GM12878 (cell line): ENCODE results near the gene MCM3AP. TPM values are rescaled to one million over a fixed set of nuclear protein-coding genes. Genes with fewer than 3 reads are reported as not detected.

ENCODE experiments used
- ATAC-seq: fragments of 200-7000 bp; cut with Tn5 transposase; 3 replicates; pipeline ENCODE4 v1.9.1; 2020; ENCODE audit warnings: mild to moderate bottlenecking, moderate library complexity
- BruUV-seq: library from RNA; stranded (reverse); fragments of 400-500 nt; replicated peaks from 2 replicates; lab custom pipeline; 2021; lab: Mats Ljungman, UMichigan
- CTCF ChIA-PET: fragments of 300-600 bp; sonication (Branson Sonifier 250); formaldehyde crosslinking; extraction: SDS; loops from one replicate; lab custom pipeline; 2021; ENCODE audit warnings: inconsistent platforms; lab: Yijun Ruan, JAX
- POLR2A ChIA-PET: fragments of 350-600 bp; formaldehyde crosslinking; extraction: SDS; loops from one replicate; lab custom pipeline; 2021; ENCODE audit warnings: inconsistent platforms; lab: Charles Lee
- RAD21 ChIA-PET: fragments of 300-600 bp; sonication (Branson Sonifier 250); formaldehyde crosslinking; loops from one replicate; lab custom pipeline; 2023; ENCODE audit warnings: antibody characterized with exemption; ENCODE audit not compliant: unreplicated experiment; lab: Charles Lee
- SMC1A ChIA-PET: fragments of 300-600 bp; sonication (Branson Sonifier 250); formaldehyde crosslinking; loops from one replicate; lab custom pipeline; 2023; ENCODE audit not compliant: unreplicated experiment, uncharacterized antibody; lab: Charles Lee
- DNase-seq: peaks from one replicate; pipeline ENCODE4 v3.0.0-alpha.2; 2011; ENCODE audit warnings: low read depth, low spot score
- FAIRE-seq: peaks from 3 replicates; lab custom pipeline; 2011; peaks lifted over from hg19 to GRCh38; lab: Jason Lieb, UNC
- H2AFZ ChIP-seq: 2 replicates; pipeline ENCODE4 v1.6.0; 2011; ENCODE audit warnings: low read depth, low read length, control low read depth; ENCODE audit not compliant: control insufficient read depth
- H3K27ac ChIP-seq: 2 replicates; pipeline ENCODE4 v1.5.1; 2011; ENCODE audit warnings: control low read depth; ENCODE audit not compliant: control insufficient read depth, insufficient read depth
- H3K27me3 ChIP-seq, 2 experiments: replicated peaks in 1 of 2; 2 replicates each; pipeline versions ENCODE4 v1.6.0 to v1.6.1; 2011; ENCODE audit warnings: low read length in 1 of 2; ENCODE audit not compliant: control insufficient read depth in 2 of 2, insufficient read depth in 2 of 2
- H3K36me3 ChIP-seq, 2 experiments: 2 replicates each; pipeline ENCODE4 v1.5.1; 2011; ENCODE audit warnings: low read length in 1 of 2; ENCODE audit not compliant: control insufficient read depth in 2 of 2, insufficient read depth in 2 of 2
- H3K4me1 ChIP-seq: 2 replicates; pipeline ENCODE4 v1.6.1; 2011; ENCODE audit warnings: mild to moderate bottlenecking, low read length, moderate library complexity, mixed read lengths; ENCODE audit not compliant: control insufficient read depth, insufficient read depth
- H3K4me2 ChIP-seq: 2 replicates; pipeline ENCODE4 v1.6.0; 2011; ENCODE audit warnings: control low read depth; ENCODE audit not compliant: control insufficient read depth, insufficient read depth
- H3K4me3 ChIP-seq: fragments of 200-600 bp; sonication (generic); 2 replicates; pipeline ENCODE4 v1.5.1; 2016
- H3K79me2 ChIP-seq: 2 replicates; pipeline ENCODE4 v1.6.0; 2011; ENCODE audit warnings: low read length; ENCODE audit not compliant: control insufficient read depth, insufficient read depth
- H3K9ac ChIP-seq: 2 replicates; pipeline ENCODE4 v1.8.0; 2011; ENCODE audit warnings: low read length, control low read depth, mixed read lengths; ENCODE audit not compliant: control insufficient read depth, insufficient read depth
- H3K9me3 ChIP-seq: replicated peaks from 3 replicates; pipeline ENCODE4 v1.5.1; 2011; ENCODE audit warnings: mild to moderate bottlenecking, low read length; ENCODE audit not compliant: control insufficient read depth, insufficient read depth
- H4K20me1 ChIP-seq: 2 replicates; pipeline ENCODE4 v1.6.0; 2011; ENCODE audit not compliant: control insufficient read depth, insufficient read depth
- CBFB ChIP-seq: IDR thresholded peaks from 2 replicates; pipeline ENCODE4 v1.6.1; 2016; ENCODE audit warnings: antibody characterized with exemption, low read depth
- ESRRA ChIP-seq: IDR thresholded peaks from 2 replicates; pipeline ENCODE4 v1.6.1; 2012; ENCODE audit warnings: mild to moderate bottlenecking, low read length, improper control_type of control experiment
- FOS ChIP-seq: IDR thresholded peaks from 3 replicates; pipeline ENCODE4 v1.6.1; 2011; ENCODE audit warnings: borderline replicate concordance; ENCODE audit not compliant: insufficient read length; ENCODE audit errors: extremely low read depth
- GATAD2B ChIP-seq: fragments of 450-650 bp; conservative IDR thresholded peaks from 2 replicates; pipeline ENCODE4 v1.6.1; 2017; ENCODE audit warnings: low read depth, mild to moderate bottlenecking, moderate library complexity
- IKZF2 ChIP-seq, 2 experiments: fragments of 450-650 bp; IDR thresholded peaks; 2 replicates each; pipeline ENCODE4 v1.6.1; 2017; ENCODE audit warnings: mild to moderate bottlenecking in 2 of 2, moderate library complexity in 2 of 2
- MYC ChIP-seq: IDR thresholded peaks from 2 replicates; pipeline ENCODE4 v1.6.1; 2011; ENCODE audit warnings: mild to moderate bottlenecking, low read length, moderate library complexity, inconsistent platforms; ENCODE audit not compliant: insufficient read depth, insufficient replicate concordance, insufficient read length, severe bottlenecking
- NFYB ChIP-seq: IDR thresholded peaks from 2 replicates; pipeline ENCODE4 v1.6.1; 2011; ENCODE audit warnings: low read depth, mild to moderate bottlenecking, low read length, improper control_type of control experiment, moderate library complexity; ENCODE audit not compliant: insufficient read depth
- POLR2AphosphoS2 ChIP-seq: IDR thresholded peaks from 2 replicates; pipeline ENCODE4 v1.6.1; 2011; ENCODE audit warnings: low read depth, mild to moderate bottlenecking, low read length, improper control_type of control experiment, moderate library complexity
- RFX5 ChIP-seq: IDR thresholded peaks from 2 replicates; pipeline ENCODE4 v1.6.1; 2011; ENCODE audit warnings: low read depth, low read length, improper control_type of control experiment
- SIN3A ChIP-seq: IDR thresholded peaks from 2 replicates; pipeline ENCODE4 v1.6.1; 2012; ENCODE audit warnings: low read depth, low read length, improper control_type of control experiment
- SMARCA5 ChIP-seq: fragments of 450-650 bp; IDR thresholded peaks from 2 replicates; pipeline ENCODE4 v1.6.1; 2017; ENCODE audit warnings: mild to moderate bottlenecking
- WGBS: methylation state at CpG from one replicate; pipeline ENCODE4 v1.1.6; 2016; ENCODE audit warnings: low lambda C conversion rate; ENCODE audit not compliant: insufficient replicate concordance, insufficient coverage; ENCODE audit errors: missing lambda C conversion rate; 5-methylcytosine and 5-hydroxymethylcytosine counted together
- in situ Hi-C: fragments of 300-500 bp; cut with MboI; formaldehyde crosslinking; loops from 9 replicates; pipeline ENCODE4 v1.14.3; 2018; ENCODE audit warnings: mixed read lengths
- intact Hi-C: fragments of 100-400 bp; cut with micrococcal nuclease; formaldehyde crosslinking; loops from one replicate; pipeline ENCODE4 v1.14.2; 2022; ENCODE audit not compliant: unreplicated experiment
- polyA plus RNA-seq, 11 experiments: library from polyadenylated mRNA; depleted of rRNA in 4 of 11; unstranded in 6 of 11; stranded (reverse) in 5 of 11; fragments of >200 nt; fragmentation: Nextera tagmentation in 4 of 11; fragmentation: Illumina TruSeq in 1 of 11; extraction: Ambion mirVana in 4 of 11; extraction: Trizol in 1 of 11; gene quantifications; 1 replicate in 1 of 11; 2 replicates in 10 of 11; pipeline versions ENCODE4 v1.2.1 to v1.2.3, GENCODE V29; 2011 to 2016; ENCODE audit warnings: inconsistent platforms in 2 of 11, missing spikeins in 2 of 11, low read depth in 1 of 11
- total RNA-seq, 4 experiments: library from RNA; depleted of rRNA in 3 of 4; stranded (reverse); fragments of >200 nt in 3 of 4; fragmentation: Illumina TruSeq in 1 of 4; extraction: Trizol in 1 of 4; gene quantifications; 2 replicates each; pipeline versions ENCODE4 v1.2.1 to v1.2.3, GENCODE V29; 2013 to 2021
- TF ChIP-seq, protein P1 (sequence below): IDR thresholded peaks from 2 replicates; pipeline ENCODE4 v1.6.1; 2012; ENCODE audit warnings: low read depth, low read length, improper control_type of control experiment
- TF ChIP-seq, protein P2 (sequence below): fragments of 450-650 bp; IDR thresholded peaks from 2 replicates; pipeline ENCODE4 v1.6.1; 2016; ENCODE audit warnings: mild to moderate bottlenecking
- TF ChIP-seq, protein P3 (sequence below): fragments of 150-350 bp; IDR thresholded peaks from 2 replicates; pipeline ENCODE4 v1.6.1; 2014; ENCODE audit warnings: mild to moderate bottlenecking, low read depth, low read length
- TF ChIP-seq, protein P4 (sequence below): fragments of 450-650 bp; IDR thresholded peaks from 2 replicates; pipeline ENCODE4 v1.6.1; 2017; ENCODE audit warnings: antibody characterized with exemption, mild to moderate bottlenecking, moderate library complexity

Gene MCM3AP
- total and polyA plus RNA-seq, 10 of the 15 experiments (the other 5 are each of a cell fraction or from before 2014, with no cell fraction given): 6.1 to 95.7 (median 47.0) TPM

DNA sequence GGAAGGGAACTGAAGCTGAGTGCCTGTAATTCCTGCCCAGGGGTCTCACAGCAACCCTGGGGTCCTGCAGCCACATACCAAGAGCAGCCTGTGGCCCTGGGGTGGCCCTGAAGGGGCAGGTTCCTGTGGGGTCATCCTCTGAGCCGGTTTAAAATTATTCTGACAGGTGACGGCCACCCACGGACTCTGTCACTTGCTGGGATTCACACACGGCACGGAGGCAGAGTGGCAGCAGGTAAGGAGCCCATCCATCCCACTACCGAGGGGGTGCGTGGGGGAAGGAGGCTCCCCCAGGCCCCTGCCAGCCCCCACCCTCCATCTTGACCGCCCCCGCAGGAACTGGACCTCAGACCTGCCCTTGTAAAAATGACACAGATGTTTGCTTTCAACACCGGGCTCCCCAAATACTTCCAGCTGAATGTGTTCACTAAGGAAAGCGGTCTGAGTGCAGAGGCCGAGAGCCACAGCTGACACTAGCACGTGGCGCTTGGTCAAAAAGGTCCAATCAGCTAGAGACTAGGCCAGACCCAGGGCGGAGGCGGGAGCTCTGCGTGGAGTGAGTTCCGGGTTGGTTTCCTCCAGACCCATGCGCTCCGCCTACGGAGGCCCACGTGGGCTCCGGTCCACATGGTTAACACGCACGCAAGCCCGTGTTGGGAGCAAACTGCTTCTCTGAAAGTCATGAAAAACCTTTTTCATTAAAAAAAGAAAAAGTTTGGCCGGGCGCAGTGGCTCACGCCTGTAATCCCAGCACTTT is 10.8 kb upstream of the MCM3AP start:
- H3K27ac ChIP-seq: no peak overlapping the region
- no peak for DNase-seq
- peaks cover 8 to 11% of the 10 kb centered on the region in 2 experiments; a peak in 3 of 4 replicates for H3K36me3 ChIP-seq
- no peaks in the 10 kb centered on the region for H3K27me3 ChIP-seq
- no peak overlapping the region for H3K4me2 ChIP-seq
- WGBS: 86% methylated on average over 29 of the region's 29 CpGs
- SMC1A ChIA-PET: no interaction called here
- RAD21 ChIA-PET: no interaction called here
- no peak overlapping the region for H3K4me3 ChIP-seq
- peaks cover 6% of the 10 kb centered on the region for H3K4me1 ChIP-seq
- in situ Hi-C loops (no loop called here), intact Hi-C loops (no loop called here)
- no peak overlapping the region for H3K9ac ChIP-seq
- no peaks in the 10 kb centered on the region for H3K79me2 ChIP-seq
- BruUV-seq: no TSS peak
- FAIRE-seq: no peak
- ATAC-seq: no peak
- TF ChIP-seq, protein P1, sequence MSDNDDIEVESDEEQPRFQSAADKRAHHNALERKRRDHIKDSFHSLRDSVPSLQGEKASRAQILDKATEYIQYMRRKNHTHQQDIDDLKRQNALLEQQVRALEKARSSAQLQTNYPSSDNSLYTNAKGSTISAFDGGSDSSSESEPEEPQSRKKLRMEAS: no peak
- TF ChIP-seq FOS (no peak), NFYB (no peak), ESRRA (no peak), GATAD2B (no peak), IKZF2 (IDR thresholded peaks at IDR 0.05) (no peak), CBFB (no peak), RFX5 (no peak), POLR2AphosphoS2 (no peak), SIN3A (no peak), SMARCA5 (no peak), MYC (no peak)
- TF ChIP-seq, protein P2, sequence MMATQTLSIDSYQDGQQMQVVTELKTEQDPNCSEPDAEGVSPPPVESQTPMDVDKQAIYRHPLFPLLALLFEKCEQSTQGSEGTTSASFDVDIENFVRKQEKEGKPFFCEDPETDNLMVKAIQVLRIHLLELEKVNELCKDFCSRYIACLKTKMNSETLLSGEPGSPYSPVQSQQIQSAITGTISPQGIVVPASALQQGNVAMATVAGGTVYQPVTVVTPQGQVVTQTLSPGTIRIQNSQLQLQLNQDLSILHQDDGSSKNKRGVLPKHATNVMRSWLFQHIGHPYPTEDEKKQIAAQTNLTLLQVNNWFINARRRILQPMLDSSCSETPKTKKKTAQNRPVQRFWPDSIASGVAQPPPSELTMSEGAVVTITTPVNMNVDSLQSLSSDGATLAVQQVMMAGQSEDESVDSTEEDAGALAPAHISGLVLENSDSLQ: no peak
- TF ChIP-seq, protein P3, sequence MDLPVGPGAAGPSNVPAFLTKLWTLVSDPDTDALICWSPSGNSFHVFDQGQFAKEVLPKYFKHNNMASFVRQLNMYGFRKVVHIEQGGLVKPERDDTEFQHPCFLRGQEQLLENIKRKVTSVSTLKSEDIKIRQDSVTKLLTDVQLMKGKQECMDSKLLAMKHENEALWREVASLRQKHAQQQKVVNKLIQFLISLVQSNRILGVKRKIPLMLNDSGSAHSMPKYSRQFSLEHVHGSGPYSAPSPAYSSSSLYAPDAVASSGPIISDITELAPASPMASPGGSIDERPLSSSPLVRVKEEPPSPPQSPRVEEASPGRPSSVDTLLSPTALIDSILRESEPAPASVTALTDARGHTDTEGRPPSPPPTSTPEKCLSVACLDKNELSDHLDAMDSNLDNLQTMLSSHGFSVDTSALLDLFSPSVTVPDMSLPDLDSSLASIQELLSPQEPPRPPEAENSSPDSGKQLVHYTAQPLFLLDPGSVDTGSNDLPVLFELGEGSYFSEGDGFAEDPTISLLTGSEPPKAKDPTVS: no peak
- TF ChIP-seq, protein P4, sequence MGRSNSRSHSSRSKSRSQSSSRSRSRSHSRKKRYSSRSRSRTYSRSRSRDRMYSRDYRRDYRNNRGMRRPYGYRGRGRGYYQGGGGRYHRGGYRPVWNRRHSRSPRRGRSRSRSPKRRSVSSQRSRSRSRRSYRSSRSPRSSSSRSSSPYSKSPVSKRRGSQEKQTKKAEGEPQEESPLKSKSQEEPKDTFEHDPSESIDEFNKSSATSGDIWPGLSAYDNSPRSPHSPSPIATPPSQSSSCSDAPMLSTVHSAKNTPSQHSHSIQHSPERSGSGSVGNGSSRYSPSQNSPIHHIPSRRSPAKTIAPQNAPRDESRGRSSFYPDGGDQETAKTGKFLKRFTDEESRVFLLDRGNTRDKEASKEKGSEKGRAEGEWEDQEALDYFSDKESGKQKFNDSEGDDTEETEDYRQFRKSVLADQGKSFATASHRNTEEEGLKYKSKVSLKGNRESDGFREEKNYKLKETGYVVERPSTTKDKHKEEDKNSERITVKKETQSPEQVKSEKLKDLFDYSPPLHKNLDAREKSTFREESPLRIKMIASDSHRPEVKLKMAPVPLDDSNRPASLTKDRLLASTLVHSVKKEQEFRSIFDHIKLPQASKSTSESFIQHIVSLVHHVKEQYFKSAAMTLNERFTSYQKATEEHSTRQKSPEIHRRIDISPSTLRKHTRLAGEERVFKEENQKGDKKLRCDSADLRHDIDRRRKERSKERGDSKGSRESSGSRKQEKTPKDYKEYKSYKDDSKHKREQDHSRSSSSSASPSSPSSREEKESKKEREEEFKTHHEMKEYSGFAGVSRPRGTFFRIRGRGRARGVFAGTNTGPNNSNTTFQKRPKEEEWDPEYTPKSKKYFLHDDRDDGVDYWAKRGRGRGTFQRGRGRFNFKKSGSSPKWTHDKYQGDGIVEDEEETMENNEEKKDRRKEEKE: no peak
- peaks cover 11% of the 10 kb centered on the region; the same call in 2 of the 3 replicates for H3K9me3 ChIP-seq
- POLR2A ChIA-PET: no interaction called here
- H4K20me1 ChIP-seq: no peaks in the 10 kb centered on the region
- CTCF ChIA-PET: no interaction called here
- H2AFZ ChIP-seq: no peak overlapping the region
